IPS DF 19.7 (cell line): ENCODE measurements around the gene DCHS1.

ENCODE experiments used
- DNase-seq: peaks from one replicate; pipeline ENCODE4 v3.0.0-alpha.2; 2013; ENCODE audit warnings: low read depth, low spot score

DCHS1 gene

GRCh38 chr11:6647836-6648235 lies 7.8 kb downstream of the DCHS1 start:
- no peak for DNase-seq

- no peak for DNase-seq
Measured at GRCh38 chr11:6646918-6647679, 8.5 kb downstream of the DCHS1 start.

GRCh38 chr11:6646576-6646917 lies 9.1 kb downstream of the DCHS1 start:
- no peak for DNase-seq

- DNase-seq: no peak
Measured at GRCh38 chr11:6646071-6646470, 9.5 kb downstream of the DCHS1 start.

GRCh38 chr11:6642957-6643356 lies 12.7 kb downstream of the DCHS1 start:
- DNase-seq: no peak

- DNase-seq: no peak
Measured at GRCh38 chr11:6640985-6641701, 14.5 kb downstream of the DCHS1 start.

- no peak for DNase-seq
Measured at GRCh38 chr11:6640036-6640984, 15.3 kb downstream of the DCHS1 start.

- DNase-seq: no peak
Measured at GRCh38 chr11:6638429-6638828, 17.2 kb downstream of the DCHS1 start.

- no peak for DNase-seq
Measured at GRCh38 chr11:6637871-6638270, 17.7 kb downstream of the DCHS1 start.

- DNase-seq: no peak
Measured at GRCh38 chr11:6636480-6636879, 19.1 kb downstream of the DCHS1 start.

- DNase-seq: no peak
Measured at GRCh38 chr11:6635082-6635932, 20.3 kb downstream of the DCHS1 start.

- no peak for DNase-seq
Measured at GRCh38 chr11:6634534-6634933, 21.1 kb downstream of the DCHS1 start.

- no peak for DNase-seq
Measured at GRCh38 chr11:6633422-6634408, 21.9 kb downstream of the DCHS1 start.

- DNase-seq: no peak
Measured at GRCh38 chr11:6632116-6633073, 23.2 kb downstream of the DCHS1 start.

GRCh38 chr11:6631361-6631890 lies 24.2 kb downstream of the DCHS1 start:
- no peak for DNase-seq

GRCh38 chr11:6630632-6631291 lies 24.8 kb downstream of the DCHS1 start:
- DNase-seq: no peak

GRCh38 chr11:6629892-6630631 lies 25.5 kb downstream of the DCHS1 start:
- DNase-seq: no peak

- no peak for DNase-seq
Measured at GRCh38 chr11:6629573-6629891, 26.1 kb downstream of the DCHS1 start.
